NCI-H2107 treated with DMSO at 0.1 percent for 48 hours (cell line): ENCODE data around the gene UBXN4.
"Not testable (repeated sequence)": the region's sequence is repeated elsewhere in the genome, so short reads cannot be mapped to it uniquely, and the experiment has no call there.

Experiments used
- DNase-seq: peaks from one replicate; lab custom pipeline; 2025; ENCODE audit not compliant: unreplicated experiment; lab: John Stamatoyannopoulos, UW

UBXN4 gene

DNA sequence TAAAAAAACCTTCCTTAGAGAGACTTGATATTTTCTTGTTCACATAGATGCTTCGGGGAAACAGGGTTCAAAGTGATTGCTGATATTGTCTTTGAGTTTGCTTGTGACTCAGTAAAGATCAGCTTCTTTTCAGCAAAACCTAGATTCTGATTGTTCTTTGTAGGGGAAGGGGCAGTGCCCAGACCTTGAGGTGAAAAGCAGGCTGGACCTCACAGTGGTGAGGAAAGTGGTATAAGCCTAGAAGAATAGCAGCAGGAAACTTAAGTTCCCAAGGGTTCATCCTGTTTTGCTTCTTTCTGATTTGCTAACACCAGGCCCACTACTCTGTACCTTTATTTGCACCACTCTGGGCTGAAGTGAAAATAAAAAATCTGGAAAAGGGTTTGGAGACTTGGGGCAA lies 20.9 kb downstream of the UBXN4 start:
- DNase-seq = no peak

DNA sequence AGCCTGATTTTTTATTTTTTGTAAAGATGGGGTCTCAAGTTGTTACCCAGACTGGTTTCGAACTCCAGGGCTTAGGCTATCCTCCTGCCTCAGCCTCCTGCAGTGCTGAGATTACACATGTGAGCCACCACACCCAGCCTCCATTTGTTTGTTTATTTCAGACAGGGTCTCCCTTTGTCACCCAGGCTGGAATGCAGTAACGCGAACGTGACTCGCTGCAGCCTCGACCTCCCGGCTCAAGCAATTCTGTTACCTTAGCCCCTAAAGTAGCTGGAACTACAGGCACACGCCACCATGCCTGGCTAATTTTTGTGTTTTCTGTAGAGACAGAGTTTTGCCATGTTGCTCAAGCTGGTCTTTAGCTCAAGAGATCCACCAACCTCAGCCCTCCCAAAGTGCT lies 27.2 kb downstream of the UBXN4 start:
- no peak for DNase-seq

DNA sequence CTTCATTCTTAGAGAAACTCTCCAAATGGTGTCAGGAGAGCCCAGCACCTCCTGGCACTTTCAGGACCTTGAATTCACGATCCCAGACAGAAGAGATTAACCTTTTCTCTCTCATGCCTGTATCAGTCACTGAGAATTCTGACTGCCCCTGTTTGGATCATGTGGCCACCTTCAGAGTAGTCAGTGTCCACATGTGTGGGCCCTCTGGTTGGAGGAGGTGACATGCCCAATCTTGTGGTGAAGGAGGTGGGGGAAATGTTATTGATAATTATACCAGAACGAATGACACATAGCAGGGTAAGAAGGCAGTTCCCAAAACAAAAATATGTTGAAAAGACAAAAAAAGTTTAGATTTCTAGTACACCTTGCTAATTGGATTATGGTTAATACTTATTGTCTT lies 31.7 kb downstream of the UBXN4 start:
- DNase-seq = no peak

DNA sequence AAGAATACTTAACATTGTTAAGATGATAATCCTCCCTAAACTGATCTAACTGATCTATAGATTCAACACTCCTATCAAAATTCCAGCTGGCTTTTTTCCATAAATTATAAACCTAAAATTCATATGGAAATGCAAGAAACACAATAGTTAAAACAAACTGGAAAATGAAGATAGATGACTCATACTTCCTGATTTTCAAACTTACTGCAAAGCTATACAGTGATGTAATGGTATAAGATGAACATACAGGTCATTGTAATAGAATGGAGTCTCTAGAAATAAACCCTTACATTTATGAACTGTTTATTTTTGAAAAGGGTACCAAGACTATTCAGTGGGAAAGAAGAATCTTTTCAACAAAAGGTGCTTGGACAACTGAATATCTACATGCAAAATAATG lies 32.3 kb downstream of the UBXN4 start:
- no peak for DNase-seq

DNA sequence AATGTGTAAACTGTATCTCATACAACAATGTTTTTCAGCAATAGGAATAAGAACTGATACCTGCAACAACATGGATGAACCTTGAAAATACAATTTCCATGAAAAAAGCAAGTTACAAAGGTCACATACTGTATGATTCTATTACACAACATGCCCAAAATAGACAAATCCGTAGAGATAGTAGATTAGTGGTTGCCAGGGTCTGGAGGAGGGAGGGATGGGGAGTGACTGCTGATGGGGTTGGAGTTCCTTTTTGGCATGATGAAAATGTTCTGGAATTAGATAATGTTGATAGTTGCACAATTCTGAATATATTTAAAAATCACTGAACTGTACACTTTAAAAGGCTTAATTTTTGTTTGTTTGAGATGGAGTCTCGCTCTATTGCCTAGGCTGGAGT lies 33.8 kb downstream of the UBXN4 start:
- no peak for DNase-seq

DNA sequence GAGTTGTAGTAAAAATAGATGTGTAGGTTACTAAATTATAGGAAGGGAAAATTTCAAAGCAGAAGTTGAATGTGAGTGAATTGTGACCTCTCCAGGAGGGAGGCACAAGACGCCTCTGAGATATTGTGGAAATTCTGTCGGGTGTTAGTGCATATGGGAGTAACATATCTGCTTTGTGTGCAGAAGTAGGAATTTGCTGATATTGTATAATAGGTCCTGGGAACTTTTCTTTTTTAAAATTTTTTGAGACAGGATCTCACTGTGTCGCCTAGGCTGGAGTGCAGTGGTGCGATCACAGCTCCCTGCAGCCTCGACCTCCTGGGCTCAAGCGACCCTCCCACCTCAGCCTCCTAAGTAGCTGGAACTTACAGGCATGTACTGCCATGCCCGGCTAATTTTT lies 34.7 kb downstream of the UBXN4 start:
- DNase-seq = no peak

DNA sequence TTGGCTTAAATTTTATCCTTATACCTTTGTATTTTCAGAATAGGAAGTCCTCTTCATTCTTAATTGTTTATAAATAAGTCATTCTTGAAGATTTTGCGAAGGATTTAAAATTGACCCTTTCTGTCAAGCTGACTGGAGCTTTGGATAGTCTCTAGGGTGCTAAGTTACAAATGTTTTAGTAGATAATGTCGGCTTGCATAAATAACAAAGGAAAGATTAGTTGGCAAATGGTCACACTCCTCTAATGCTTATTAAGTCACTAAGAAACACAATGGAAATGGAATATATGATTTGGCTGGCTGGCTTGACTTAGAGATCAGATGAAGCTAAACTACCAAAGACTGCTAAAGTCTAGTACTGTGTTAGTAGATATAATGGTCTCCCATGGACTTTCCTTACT lies 40.6 kb downstream of the UBXN4 start:
- no peak for DNase-seq

DNA sequence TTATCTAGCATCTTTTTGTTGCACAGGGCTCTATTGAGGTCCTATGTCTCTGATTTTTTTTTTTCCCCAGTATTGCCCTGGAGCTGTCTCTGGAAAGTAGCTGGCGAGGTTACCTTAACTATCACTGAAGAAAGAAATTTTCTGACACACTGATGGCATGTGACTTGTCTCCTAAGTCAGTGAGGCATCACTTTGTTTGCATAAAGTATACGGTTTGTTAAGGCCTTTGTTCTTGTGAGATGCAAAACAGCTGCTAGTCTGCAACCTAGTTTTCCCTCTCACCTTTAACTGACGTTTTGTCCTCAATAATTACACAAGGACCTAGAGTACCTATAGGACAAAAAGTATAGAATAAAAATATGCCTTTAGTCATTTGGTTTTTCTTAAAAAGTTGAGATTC lies 41.8 kb downstream of the UBXN4 start:
- no peak for DNase-seq

DNA sequence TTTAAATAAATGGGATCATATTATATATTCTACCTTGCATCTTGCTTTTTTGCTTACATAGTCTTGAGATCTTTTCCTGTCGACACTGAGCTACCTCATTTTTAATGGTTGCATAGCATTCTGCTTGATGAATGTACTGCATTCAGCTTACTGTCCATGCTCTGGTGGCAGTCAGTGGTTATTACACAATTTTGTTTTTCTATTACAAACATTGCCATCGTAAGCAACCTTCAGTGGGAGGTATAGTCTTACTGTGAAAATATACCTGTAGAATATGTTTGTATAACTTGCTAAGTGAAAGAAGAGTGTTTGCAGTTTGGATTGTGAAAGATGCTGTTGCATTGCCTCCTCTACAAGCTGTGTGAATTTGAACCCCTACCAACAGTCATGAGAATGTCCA lies 43.4 kb downstream of the UBXN4 start:
- DNase-seq = no peak

DNA sequence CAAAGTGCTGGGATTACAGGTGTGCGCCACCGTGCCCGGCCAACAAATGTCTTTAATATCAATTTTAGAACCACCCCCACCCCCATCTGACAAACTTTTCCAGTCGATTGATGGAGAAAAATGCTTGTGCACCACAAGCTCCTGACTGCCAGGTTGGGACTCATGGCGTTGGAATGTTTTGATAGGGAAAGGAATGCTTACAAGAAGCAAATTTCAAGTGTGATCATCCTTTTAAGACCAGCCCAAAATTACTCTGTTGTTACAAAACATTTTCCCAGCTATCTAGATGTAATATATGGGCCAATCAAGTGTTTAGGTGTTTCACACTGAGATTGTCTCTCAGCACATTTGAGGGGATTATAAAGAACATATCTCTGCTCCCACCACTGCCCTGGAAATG lies 45.2 kb downstream of the UBXN4 start:
- DNase-seq = no peak

DNA sequence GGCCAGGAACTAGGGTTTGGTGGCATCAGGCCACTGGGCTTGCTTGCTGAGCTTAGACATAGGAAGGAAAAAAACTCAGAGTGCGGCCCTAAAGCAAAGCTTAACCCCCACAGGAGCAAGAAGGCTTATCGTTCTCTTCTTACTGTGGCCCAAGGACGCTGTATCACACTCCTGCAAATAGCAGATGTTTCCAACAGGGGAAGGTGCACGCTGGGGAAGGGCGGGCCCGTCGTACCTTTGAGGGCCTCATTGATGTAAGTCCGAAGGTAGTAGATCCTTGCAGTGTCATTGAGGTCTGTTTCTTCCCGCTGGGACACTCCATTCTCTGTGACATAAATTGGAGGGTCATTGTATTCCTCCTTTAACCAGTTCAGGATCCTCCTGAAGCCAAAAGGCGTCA lies 48.8 kb downstream of the UBXN4 start:
- no peak for DNase-seq

DNA sequence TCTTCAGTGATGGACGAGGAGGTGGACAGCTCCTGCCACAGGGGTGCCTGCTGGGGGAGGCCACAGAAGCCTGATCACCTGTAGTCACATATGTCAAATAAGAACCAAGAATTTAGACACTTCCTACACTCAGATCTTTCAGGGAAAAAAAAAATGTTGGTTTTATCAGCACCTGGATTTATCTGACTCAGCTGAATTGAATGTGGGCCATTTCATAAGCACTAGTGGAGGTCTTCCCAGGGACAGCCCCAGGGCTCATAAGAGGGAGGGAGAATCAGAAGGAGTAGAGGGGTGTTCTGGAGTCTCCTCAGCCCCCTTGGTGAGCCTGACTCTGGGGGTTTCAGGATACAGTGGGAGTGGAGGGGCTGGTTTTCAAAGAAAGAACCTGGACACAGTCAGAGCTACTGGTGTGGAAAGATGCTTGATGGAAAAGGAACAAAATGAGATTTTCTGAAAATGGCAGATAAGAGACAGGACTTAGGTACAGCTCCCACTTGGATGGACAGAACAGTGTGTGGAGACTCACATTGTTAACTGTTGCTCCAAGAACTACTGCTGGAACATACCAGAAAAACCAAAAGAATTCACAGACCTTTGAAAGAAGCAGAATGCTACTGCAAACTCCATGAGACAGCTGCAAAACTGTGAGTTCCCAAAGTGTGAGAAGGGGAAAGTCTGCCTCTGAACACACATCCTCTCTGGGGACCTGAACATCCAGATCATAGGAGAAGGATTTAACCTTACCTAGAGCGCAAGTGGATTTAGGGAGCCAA lies 49.9 kb downstream of the UBXN4 start:
- no peak for DNase-seq

DNA sequence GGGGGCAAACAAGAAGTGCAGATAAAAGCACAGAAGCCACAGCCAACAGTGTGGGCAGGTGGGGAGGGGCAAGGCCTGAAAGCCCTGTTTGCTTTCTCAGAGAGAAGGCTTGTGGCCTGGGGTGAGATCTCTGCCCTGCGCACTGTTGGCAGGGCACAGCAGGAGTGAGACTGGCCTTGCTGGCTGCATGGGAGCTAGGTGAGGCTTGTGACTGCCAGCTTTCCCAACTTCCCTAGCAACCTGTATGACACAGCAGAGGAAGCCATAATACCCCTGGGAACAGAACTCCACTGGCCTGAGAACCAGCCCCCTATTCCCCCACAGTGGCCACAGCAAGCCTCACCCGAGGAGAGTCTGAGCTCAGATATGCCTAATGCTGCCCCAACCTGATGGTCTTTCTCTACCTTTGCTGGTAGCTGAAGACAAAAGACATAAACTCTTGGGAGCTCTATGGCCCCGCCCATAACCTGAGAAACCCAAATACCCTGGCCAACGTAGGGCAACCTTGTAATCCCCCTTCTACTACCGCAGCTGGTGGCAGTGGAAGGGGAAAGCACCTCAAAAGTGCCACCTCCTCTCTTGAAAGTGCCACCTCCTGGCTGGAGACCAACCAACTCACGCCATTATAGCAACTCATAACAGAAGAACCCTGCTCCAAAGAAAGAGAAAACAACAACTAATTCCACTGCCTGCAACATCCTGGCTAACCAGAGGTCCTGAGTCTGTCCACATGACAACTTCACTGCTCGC lies 50.9 kb downstream of the UBXN4 start:
- no peak for DNase-seq

DNA sequence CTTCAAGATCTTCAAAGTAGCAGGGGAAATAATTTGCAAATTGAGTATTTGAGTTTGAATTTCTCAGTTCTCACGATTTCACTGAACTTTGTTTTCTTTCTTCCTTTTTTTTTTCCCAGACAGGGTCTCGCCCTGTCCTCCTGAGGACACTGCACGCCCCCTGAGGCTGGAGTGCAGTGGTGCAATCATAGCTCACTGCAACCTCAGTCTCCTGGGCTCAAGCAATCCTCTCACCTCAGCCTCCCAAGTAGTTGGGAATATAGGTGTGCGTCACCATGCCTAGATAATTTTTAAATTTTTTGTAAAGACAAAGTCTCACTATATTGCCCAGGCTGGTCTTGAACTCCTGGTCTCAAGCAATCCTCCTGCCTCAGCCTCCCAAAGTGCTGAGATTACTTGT lies 54.0 kb downstream of the UBXN4 start:
- not testable (repeated sequence) for DNase-seq

DNA sequence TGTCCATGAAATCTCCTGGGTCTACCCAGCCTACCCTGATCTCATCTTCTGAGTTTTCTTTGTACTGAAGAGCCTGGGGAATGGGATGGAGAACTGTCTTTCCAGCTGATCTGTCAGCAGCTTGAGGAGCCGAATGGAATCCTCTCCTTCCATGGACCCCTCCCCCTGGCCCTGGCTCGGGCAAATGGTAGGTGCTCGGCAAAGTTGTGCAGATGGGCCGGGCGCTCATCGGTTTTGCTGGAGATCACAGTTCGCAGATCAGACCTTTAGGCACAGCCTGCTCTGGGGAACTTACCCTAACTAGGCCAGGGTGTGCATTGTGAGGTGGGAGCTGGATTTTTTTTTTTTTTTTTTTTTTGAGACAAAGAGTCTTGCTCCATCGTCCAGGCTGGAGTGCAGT lies 55.0 kb downstream of the UBXN4 start:
- no peak for DNase-seq

DNA sequence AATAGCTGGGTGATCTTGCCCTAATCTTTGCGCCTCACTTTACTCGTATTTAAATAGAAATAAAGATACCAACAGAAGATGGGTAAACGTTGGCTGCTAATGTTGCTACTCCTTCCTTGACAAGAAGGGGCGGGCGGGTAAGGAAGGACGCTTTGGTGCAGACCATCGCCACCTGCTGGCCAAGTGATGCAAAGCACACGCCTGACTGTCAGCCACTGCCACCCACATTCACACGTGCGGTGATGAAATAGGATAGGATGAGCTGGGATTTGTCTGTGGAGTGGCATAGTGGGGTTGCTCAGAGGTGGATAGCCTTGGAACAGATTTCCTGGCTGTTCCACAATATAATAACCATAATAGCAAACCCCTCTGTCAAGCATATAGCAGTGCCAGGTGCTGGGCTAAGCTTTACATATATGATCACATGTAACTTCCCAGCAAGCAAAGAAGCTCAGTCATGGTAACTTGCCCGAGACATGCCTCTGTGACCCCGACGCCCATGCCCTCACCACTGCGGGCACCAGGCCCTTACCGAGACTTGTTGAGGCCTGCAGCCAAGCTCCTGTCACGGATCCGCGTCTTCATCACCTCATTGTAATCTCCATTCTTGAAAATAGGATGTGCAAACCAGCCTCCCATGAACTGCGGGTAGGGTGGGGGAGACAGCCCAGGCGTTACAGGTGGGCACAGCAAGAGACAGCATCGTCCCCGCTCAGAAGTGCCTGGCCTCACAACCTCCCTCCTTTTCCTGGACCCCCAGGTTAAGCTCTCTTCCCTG lies 56.0 kb downstream of the UBXN4 start:
- DNase-seq = peak; percentile 66

DNA sequence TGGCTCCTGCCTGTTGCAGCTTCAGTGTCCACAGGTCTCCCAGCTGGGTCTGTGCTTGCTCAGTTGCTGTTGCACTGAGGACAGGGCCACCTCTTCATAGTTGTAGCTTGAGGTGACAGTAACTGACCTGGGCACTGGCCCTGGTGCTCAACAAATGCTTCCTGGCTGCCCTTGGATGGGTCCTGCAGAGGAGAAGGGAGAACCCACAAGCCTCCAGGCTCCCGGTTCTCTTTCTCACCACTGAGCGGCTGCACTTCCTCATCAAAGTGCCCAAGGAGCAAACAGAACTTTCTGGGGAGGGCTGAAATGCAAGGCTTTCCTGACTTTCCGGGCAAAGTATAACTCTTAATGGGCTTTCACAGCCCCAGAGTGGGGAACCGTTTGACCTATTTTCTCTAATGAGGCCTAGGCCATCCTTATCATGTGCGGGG lies 56.6 kb downstream of the UBXN4 start:
- DNase-seq = no peak

DNA sequence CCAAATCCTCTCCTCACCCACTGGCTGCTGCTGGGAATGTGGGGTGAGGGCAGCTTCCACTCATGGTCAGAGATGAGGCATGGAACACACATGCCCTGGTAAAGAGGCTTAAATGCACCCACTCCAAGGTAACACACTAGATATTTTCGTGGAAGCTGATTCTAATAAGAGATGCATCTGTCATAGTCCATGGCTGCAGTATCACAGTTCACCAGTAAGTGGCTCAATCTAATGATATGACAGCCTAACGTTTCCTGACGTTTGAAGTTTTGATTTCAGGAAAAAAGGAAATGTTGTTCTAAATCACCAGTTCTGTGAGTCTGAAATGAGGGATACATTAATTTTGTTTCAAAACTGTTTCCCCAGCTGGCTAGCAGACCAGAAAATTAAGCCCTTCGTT lies 57.1 kb downstream of the UBXN4 start:
- DNase-seq = no peak

DNA sequence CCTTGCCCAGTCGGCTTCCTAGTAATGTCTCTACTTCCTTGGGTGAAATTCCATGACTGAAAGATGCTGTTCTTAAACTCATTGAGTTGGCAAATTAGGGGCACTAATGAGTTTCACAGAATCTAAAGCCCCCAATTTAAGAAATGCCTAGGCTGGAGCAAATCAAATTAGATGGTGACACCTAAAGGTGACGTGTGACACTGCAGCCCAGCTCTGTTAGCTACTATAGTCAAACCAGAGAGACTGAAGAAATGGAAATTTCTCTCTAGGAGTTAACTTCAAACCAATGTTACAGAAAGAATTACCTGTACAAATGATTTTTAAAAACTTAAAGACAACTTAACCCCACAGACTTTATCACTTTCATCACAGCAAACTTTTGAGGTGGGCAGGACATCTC lies 58.1 kb downstream of the UBXN4 start:
- no peak for DNase-seq

DNA sequence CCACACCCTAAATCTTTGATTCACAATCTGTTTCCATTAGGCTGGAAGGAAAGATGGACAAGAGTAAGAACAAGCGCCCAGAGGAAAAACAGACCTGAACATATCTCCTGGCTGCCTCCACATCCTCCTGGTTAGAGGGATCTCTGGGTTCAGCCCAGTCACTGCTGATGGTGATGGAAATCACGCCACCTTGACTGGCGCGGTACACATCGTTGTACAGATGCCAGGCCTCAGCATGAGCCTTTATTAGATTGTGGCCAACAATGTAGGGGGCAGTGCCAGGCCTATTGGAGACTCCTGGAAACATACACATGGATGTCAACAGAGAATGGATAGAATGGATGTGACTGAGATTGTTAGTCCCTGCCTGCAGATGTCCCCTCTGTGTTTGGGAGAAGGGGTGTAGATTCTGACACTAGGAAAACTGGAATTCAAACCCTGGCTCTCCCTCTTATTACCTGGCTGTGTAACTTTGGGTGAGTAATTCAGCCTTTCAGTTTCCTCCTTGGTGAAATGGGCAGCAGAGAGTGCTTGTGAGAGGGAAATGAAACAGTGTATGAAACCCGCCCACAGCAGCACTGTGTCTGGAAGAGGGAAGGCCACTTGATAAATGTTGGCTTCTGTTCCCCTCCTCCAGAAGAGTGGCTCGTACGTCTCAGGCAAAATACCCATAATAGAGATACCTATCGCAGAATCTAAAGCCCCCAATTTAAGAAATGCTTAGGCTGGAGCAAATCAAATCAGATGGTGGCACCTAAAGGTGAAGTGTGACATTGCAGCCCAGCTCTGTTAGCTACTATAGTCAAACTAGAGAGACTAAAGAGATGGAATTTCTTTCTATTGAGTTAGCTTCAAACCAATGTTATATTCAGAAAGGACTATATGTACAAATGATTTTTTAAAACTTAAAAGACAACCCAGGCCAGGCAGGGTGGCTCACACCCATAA lies 59.1 kb downstream of the UBXN4 start:
- DNase-seq = no peak

DNA sequence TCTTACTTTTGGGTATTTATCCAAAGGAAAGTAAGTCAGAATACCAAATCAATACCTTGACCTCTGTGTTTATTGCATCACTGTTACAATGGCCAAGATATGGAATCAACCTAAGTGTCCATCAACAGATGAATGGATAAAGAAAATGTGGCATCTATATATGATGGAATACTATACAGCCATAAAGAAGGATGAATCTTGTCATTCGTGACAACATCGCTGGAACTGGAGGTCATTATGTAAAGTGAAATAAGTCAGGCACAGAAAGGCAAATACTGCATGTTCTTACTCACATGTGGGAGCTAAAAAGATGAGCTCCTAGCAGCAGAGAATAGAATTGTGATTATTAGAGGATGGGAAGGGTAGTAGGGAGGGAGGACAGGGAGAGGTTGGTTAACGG lies 60.7 kb downstream of the UBXN4 start:
- no peak for DNase-seq
